Activated T-cell treated with anti-CD3 and anti-CD28 coated beads, Interleukin-2, amount 50 U/mL, for 72 hours (primary cell): ENCODE data around the gene MBLAC1. TPM values are rescaled to one million over a fixed set of nuclear protein-coding genes. Genes with fewer than 3 reads are reported as not detected.

Source experiments
- ATAC-seq, 2 donors: fragments of 150-1000 bp; cut with Tn5 transposase; replicated peaks in 1 of 2; 2 replicates each; pipeline ENCODE4 v1.10.0; 2021; ENCODE audit warnings: moderate library complexity in 2 of 2, mild to moderate bottlenecking in 1 of 2
- DNase-seq, 2 donors: peaks; one replicate each; pipeline ENCODE4 v3.0.0; 2021 to 2022; ENCODE audit warnings: mixed read lengths in 1 of 2
- H3K27ac Mint-ChIP-seq: one replicate; pipeline ENCODE4 v1.8.0; 2022; ENCODE audit warnings: mild to moderate bottlenecking, moderate library complexity, mixed read lengths
- H3K27me3 Mint-ChIP-seq: one replicate; pipeline ENCODE4 v1.8.0; 2022; ENCODE audit warnings: low read depth, mixed read lengths
- H3K36me3 Mint-ChIP-seq, 2 donors: one replicate each; pipeline ENCODE4 v1.8.0; 2022; ENCODE audit warnings: mixed read lengths in 2 of 2, mild to moderate bottlenecking in 1 of 2; ENCODE audit not compliant: insufficient read depth in 2 of 2
- H3K4me1 Mint-ChIP-seq: one replicate; pipeline ENCODE4 v1.8.0; 2022; ENCODE audit warnings: low read depth, mixed read lengths
- H3K4me3 Mint-ChIP-seq, 2 donors: one replicate each; pipeline ENCODE4 v1.8.0; 2022; ENCODE audit warnings: mild to moderate bottlenecking in 2 of 2, mixed read lengths in 2 of 2, moderate library complexity in 2 of 2
- H3K9me3 Mint-ChIP-seq, 2 donors: one replicate each; pipeline ENCODE4 v1.8.0; 2022; ENCODE audit warnings: mixed read lengths in 2 of 2
- total RNA-seq, 2 donors: library from RNA; stranded (reverse); gene quantifications; one replicate each; pipeline ENCODE4 v1.2.3, GENCODE V29; 2022

MBLAC1 gene
- total RNA-seq, 2 donors from 2014 or later = 3.2 to 3.4 TPM

- Mint-ChIP-seq H3K27ac (no peak within 1 kb of the TSS), H3K36me3 (peaks cover 4 to 12% of the 10 kb centered on the region in 2 donors), H3K9me3 (peaks cover 0 to 2% of the 10 kb centered on the region in 2 donors), H3K4me3 (peak within 1 kb of the TSS; percentile 85 to 91), H3K4me1 (peaks cover 59% of the 10 kb centered on the region), H3K27me3 (no peaks in the 10 kb centered on the region)
- ATAC-seq (peak; percentile 89 to 92), DNase-seq (peak; percentile 99 to 100)
Measured at GRCh38 chr7:100177045-100178001, 50.6 kb downstream of the MBLAC1 start, which contains the start of the genes GPC2 and STAG3. Gene GPC2 (minus strand): TSS chr7:100177381. CDS start chr7:100177199, 182 bp downstream. Gene STAG3 (plus strand): TSS chr7:100177918. CDS start chr7:100180557, 2,639 bp downstream.

Other genes starting within 250 kb of the MBLAC1 start
- under 1 TPM; 0.46 to 0.53 TPM for gene OR2AE1, start 249.9 kb upstream of the MBLAC1 start, total RNA-seq
- gene TRIM4, start 207.4 kb upstream of the MBLAC1 start, total RNA-seq = 10 to 100 TPM; 34.9 to 38.2 TPM
- 1 to 10 TPM in 1 of 2 donors, under 1 TPM in 1; 0.58 to 1.7 TPM for gene GJC3, start 197.3 kb upstream of the MBLAC1 start, total RNA-seq
- gene AZGP1, start 150.9 kb upstream of the MBLAC1 start, total RNA-seq = not detected
- 10 to 100 TPM; 70.3 to 78.2 TPM for gene ZKSCAN1, start 111.4 kb upstream of the MBLAC1 start, total RNA-seq
- gene ZSCAN21, start 77.2 kb upstream of the MBLAC1 start, total RNA-seq = 10 to 100 TPM in 1 of 2 donors, 1 to 10 TPM in 1; 8.4 to 12.4 TPM
- 10 to 100 TPM; 23.1 to 24.2 TPM for gene ZNF3, start 45.2 kb upstream of the MBLAC1 start, total RNA-seq
- gene COPS6, start 38.0 kb upstream of the MBLAC1 start, total RNA-seq = 10 to 100 TPM; 43.7 to 45.4 TPM
- 100 to 1,000 TPM; 270 to 332 TPM for gene MCM7, start 25.6 kb upstream of the MBLAC1 start, total RNA-seq
- 10 to 100 TPM in 1 of 2 donors, 1 to 10 TPM in 1; 9.3 to 10.5 TPM for gene AP4M1, start 25.3 kb upstream of the MBLAC1 start, total RNA-seq
- gene TAF6, start 7.6 kb upstream of the MBLAC1 start, total RNA-seq = 10 to 100 TPM; 76.7 to 88.1 TPM
- gene CNPY4, start 7.3 kb upstream of the MBLAC1 start, total RNA-seq = 10 to 100 TPM; 11.1 to 18.8 TPM
- 100 to 1,000 TPM; 130 to 134 TPM for gene LAMTOR4, start 22.0 kb downstream of the MBLAC1 start, total RNA-seq
- 10 to 100 TPM; 22.1 to 28.8 TPM for gene TRAPPC14, start 31.8 kb downstream of the MBLAC1 start, total RNA-seq
- gene GAL3ST4, start 41.6 kb downstream of the MBLAC1 start, total RNA-seq = 10 to 100 TPM in 1 of 2 donors, 1 to 10 TPM in 1; 6.9 to 11.7 TPM
- 10 to 100 TPM in 1 of 2 donors, 1 to 10 TPM in 1; 9.7 to 14.2 TPM for gene GPC2, start 50.4 kb downstream of the MBLAC1 start, total RNA-seq
- gene STAG3, start 51.0 kb downstream of the MBLAC1 start, total RNA-seq = 100 to 1,000 TPM; 103 to 121 TPM
- 10 to 100 TPM; 26.7 to 34.4 TPM for gene PVRIG, start 93.0 kb downstream of the MBLAC1 start, total RNA-seq
- not detected for gene SPDYE3, start 180.7 kb downstream of the MBLAC1 start, total RNA-seq
- 10 to 100 TPM; 43.6 to 78.3 TPM for gene PILRB, start 231.2 kb downstream of the MBLAC1 start, total RNA-seq
- 10 to 100 TPM in 1 of 2 donors, 1 to 10 TPM in 1; 3.4 to 14.1 TPM for gene PILRA, start 246.5 kb downstream of the MBLAC1 start, total RNA-seq